Glutamatergic neuron (in vitro differentiated cells): ENCODE results near the gene UBE2D2. TPM values are rescaled to one million over a fixed set of nuclear protein-coding genes. Genes with fewer than 3 reads are reported as not detected.

Source experiments
- DNase-seq: peaks from one replicate; pipeline ENCODE4 v3.0.0; 2022
- H3K27ac Mint-ChIP-seq: one replicate; pipeline ENCODE4 v1.8.0; 2020; ENCODE audit warnings: mild to moderate bottlenecking, mixed read lengths, inconsistent platforms; ENCODE audit not compliant: unreplicated experiment
- H3K27me3 Mint-ChIP-seq: one replicate; pipeline ENCODE4 v1.8.0; 2020; ENCODE audit warnings: mild to moderate bottlenecking, moderate library complexity, mixed read lengths, inconsistent platforms; ENCODE audit not compliant: unreplicated experiment
- H3K36me3 Mint-ChIP-seq: one replicate; pipeline ENCODE4 v1.8.0; 2020; ENCODE audit warnings: mild to moderate bottlenecking, mixed read lengths, inconsistent platforms; ENCODE audit not compliant: unreplicated experiment
- H3K4me1 Mint-ChIP-seq: one replicate; pipeline ENCODE4 v1.8.0; 2020; ENCODE audit warnings: mild to moderate bottlenecking, low read depth, mixed read lengths, inconsistent platforms; ENCODE audit not compliant: unreplicated experiment
- H3K4me3 Mint-ChIP-seq: one replicate; pipeline ENCODE4 v1.8.0; 2020; ENCODE audit warnings: mild to moderate bottlenecking, mixed read lengths, inconsistent platforms; ENCODE audit not compliant: unreplicated experiment
- H3K9me3 Mint-ChIP-seq: one replicate; pipeline ENCODE4 v1.8.0; 2020; ENCODE audit warnings: mild to moderate bottlenecking, moderate library complexity, mixed read lengths, inconsistent platforms; ENCODE audit not compliant: unreplicated experiment
- total RNA-seq: library from RNA; stranded (reverse); fragmentation: NEBNext Ultra II Directional; extraction: Animal tissue kit (Norgen Biotek cat#: 25700); gene quantifications from one replicate; pipeline ENCODE4 v1.2.1, GENCODE V29; 2021; ENCODE audit not compliant: unreplicated experiment
- TF ChIP-seq, protein P1 (sequence below): fragments of 200-600 bp; sonication (generic); IDR thresholded peaks from one replicate; pipeline ENCODE4 v1.5.0; 2021; ENCODE audit not compliant: partially characterized antibody, unreplicated experiment

Gene UBE2D2
- total RNA-seq, 1 donor from 2014 or later: 188 TPM

DNA sequence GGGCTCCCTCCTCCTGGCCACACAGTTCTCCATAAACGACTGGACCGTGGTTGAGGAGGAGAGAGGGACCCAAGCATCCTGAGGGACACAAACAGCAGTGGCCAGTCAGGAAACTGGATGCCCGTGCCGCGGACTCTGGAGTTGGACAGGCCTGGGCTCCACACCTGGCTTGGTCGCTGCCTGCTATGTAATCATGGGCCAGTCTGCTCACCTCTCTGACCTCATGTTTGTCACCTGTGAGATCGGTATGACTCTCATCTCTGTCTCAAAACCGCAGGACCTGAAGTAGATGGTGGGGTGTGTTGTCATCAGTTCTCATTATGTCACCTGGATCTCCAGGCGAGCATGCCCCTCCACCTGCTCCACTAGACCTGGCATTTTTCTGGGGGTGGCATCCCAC, 101.5 kb downstream of the UBE2D2 start:
- Mint-ChIP-seq H3K27ac (no peak overlapping the region), H3K36me3 (no peaks in the 10 kb centered on the region), H3K4me1 (peaks cover 32% of the 10 kb centered on the region), H3K4me3 (no peak overlapping the region), H3K9me3 (peaks cover 12% of the 10 kb centered on the region), H3K27me3 (peaks cover 14% of the 10 kb centered on the region)
- no peak for DNase-seq
- TF ChIP-seq, protein P1, sequence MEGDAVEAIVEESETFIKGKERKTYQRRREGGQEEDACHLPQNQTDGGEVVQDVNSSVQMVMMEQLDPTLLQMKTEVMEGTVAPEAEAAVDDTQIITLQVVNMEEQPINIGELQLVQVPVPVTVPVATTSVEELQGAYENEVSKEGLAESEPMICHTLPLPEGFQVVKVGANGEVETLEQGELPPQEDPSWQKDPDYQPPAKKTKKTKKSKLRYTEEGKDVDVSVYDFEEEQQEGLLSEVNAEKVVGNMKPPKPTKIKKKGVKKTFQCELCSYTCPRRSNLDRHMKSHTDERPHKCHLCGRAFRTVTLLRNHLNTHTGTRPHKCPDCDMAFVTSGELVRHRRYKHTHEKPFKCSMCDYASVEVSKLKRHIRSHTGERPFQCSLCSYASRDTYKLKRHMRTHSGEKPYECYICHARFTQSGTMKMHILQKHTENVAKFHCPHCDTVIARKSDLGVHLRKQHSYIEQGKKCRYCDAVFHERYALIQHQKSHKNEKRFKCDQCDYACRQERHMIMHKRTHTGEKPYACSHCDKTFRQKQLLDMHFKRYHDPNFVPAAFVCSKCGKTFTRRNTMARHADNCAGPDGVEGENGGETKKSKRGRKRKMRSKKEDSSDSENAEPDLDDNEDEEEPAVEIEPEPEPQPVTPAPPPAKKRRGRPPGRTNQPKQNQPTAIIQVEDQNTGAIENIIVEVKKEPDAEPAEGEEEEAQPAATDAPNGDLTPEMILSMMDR: no peak

DNA sequence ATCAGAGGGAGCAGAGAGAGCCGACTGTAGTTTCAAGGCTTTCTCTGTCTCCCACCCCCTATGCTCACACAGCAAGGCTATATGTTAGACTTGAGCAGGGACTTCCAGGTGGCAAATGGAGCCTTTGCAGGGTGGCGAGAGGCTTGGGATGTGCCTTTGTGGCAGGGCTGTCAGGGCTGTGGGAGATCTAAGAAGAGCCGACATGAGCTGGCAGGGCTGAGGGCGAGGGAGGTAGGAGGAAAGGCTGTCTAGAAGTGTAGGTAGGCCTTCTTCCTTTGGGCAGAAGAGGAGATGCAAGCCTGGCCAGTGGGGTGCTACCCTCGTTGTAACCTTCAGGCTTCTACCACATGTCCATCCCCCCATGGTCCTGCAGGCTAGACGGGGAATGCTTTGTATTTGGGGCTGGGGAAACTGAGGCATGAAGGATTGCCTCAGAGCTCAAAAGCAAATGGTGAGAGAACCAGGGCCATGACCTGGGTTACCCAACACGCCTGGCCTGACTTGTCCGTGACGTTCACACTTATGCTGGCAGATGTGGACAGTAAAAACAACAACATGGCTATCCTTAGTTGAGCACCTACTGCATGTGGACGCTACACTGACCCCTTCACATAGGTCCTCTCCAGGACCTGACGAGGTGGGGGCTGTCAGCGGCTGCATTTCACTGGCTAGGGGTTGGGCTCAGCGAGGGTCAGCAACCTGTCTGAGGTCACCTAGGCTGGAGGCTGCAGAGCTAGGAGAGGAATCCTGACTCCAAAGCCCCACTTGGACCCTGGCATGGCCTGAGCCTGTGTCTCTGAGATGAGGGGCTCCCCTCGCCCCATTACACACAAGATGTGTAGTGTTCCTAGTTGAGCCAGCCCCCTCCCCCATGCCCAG, 102.3 kb downstream of the UBE2D2 start:
- Mint-ChIP-seq H3K27ac (peak overlapping the region; percentile 64), H3K36me3 (no peaks in the 10 kb centered on the region), H3K4me1 (peaks cover 29% of the 10 kb centered on the region), H3K4me3 (no peak overlapping the region), H3K27me3 (peaks cover 14% of the 10 kb centered on the region), H3K9me3 (peaks cover 12% of the 10 kb centered on the region)
- DNase-seq: no peak
- TF ChIP-seq, protein P1: no peak

DNA sequence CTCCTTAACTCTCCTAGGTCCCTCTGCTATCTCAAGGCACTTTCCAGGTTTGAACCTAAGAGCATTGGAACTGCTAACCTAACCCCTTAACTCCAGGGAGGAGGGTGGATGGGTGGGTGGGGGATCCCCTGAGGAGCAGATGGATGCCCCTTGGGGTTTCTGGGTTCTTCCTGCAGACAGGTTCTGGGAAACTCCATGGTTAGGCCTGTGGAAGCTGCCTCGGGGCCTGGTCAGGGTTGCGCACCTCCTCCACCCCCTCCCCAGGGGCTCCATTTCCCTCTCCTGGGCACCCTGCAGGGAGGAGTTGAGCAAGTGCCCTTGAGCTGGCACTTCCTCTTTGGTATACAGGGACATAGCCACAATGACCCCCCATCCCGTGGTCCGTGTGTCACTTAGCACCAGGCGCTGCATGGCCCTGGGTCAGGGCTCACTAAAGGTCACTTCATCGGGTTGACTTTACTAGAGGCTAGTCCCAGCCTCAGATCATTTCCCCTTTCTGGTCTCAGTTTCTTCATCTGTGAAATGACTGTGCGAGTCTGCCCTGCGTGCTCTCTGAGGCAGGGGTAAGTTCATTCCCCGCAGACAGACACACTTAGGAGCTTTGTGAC, 103.1 kb downstream of the UBE2D2 start:
- TF ChIP-seq, protein P1: no peak
- Mint-ChIP-seq H3K36me3 (no peaks in the 10 kb centered on the region), H3K4me3 (no peak overlapping the region), H3K9me3 (peaks cover 10% of the 10 kb centered on the region), H3K27ac (no peak overlapping the region), H3K4me1 (peaks cover 30% of the 10 kb centered on the region), H3K27me3 (peaks cover 11% of the 10 kb centered on the region)
- no peak for DNase-seq

DNA sequence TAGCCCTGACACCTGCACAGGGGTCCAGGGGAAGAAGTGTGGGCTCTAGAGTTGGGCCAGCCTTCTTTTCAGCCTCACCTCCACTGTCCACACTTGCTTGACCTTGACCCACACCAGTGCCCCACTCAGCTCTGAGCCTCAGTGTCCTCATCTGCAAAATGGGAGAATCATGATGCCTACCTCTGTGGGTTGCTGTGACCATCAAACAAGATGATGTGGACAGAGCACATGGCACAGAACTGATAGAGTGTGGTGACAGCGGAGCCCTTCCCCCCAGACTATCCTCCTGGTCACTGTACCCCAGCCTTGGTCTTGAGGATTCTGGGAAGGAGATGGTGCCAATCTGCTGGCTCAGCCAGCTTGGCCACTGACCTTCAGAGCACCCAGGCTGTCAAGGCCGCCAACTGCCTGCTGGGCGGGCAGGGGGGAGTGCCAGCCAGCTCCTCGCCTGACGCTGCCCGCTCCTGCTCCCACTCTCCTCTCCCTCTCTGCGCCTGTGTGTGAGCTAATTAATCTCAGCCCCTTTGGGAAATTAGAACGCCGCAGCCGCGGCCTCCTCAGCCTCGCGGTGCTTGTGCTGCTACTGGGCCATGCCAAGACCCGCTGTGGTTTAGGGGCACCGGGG, 103.7 kb downstream of the UBE2D2 start:
- Mint-ChIP-seq H3K27ac (no peak overlapping the region), H3K4me3 (no peak overlapping the region), H3K4me1 (peaks cover 33% of the 10 kb centered on the region), H3K36me3 (no peaks in the 10 kb centered on the region), H3K9me3 (peaks cover 10% of the 10 kb centered on the region), H3K27me3 (peaks cover 11% of the 10 kb centered on the region)
- no peak for DNase-seq
- TF ChIP-seq, protein P1: no peak

DNA sequence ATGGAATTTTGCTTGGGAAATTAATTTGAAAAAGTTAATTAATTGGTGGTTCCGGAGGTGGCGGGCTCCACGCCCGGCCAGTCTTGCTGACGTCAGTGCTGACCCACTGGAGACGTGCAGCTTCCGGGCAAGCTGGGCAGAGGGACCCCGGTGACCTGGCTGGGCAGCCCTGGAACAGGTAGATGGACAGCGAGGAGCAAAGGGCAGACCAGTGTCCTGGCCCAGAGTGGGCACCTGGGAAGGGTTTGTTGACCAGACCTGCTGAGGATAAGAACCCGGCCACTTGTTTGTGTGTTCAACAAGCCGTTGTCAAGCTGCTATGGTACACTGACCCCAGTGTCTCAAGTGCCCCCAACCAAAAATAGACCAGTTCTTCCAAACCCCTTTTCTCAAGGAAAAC, 104.5 kb downstream of the UBE2D2 start:
- H3K27ac Mint-ChIP-seq: no peak overlapping the region
- no peak overlapping the region for H3K4me3 Mint-ChIP-seq
- no peaks in the 10 kb centered on the region for H3K36me3 Mint-ChIP-seq
- TF ChIP-seq, protein P1: no peak
- DNase-seq: no peak
- H3K9me3 Mint-ChIP-seq: peaks cover 10% of the 10 kb centered on the region
- peaks cover 11% of the 10 kb centered on the region for H3K27me3 Mint-ChIP-seq
- peaks cover 36% of the 10 kb centered on the region for H3K4me1 Mint-ChIP-seq
